HCT116 (cell line): ENCODE data around the gene MICALL2. TPM values are rescaled to one million over a fixed set of nuclear protein-coding genes. Genes with fewer than 3 reads are reported as not detected.

ENCODE experiments used
- ATAC-seq: fragments of 200-7000 bp; cut with Tn5 transposase; 2 replicates; pipeline ENCODE4 v1.9.1; 2020; ENCODE audit warnings: mild to moderate bottlenecking, moderate library complexity
- BruUV-seq: library from RNA; stranded (reverse); fragments of 400-500 nt; replicated peaks from 2 replicates; lab custom pipeline; 2021; lab: Mats Ljungman, UMichigan
- CTCF ChIA-PET: fragments of 300-600 bp; sonication (Branson Sonifier 250); formaldehyde crosslinking; loops from one replicate; lab custom pipeline; 2021; ENCODE audit warnings: antibody characterized with exemption; lab: Charles Lee
- POLR2A ChIA-PET: fragments of 300-600, 350-600 bp; sonication (Branson Sonifier 250); formaldehyde crosslinking; loops from one replicate; lab custom pipeline; 2021; ENCODE audit warnings: antibody characterized with exemption; lab: Charles Lee
- RAD21 ChIA-PET, 2 experiments: fragments of 300-600 bp; sonication (Branson Sonifier 250); formaldehyde crosslinking; loops; one replicate each; lab custom pipeline; 2023; ENCODE audit warnings: low total read pairs in 2 of 2; ENCODE audit not compliant: uncharacterized antibody in 2 of 2, unreplicated experiment in 2 of 2, low non-redundant PET in 1 of 2; lab: Charles Lee
- DNase-seq: peaks from one replicate; pipeline ENCODE4 v3.0.0-alpha.2; 2010; ENCODE audit warnings: low read depth, low spot score
- H2AFZ ChIP-seq: fragments of 200-600 bp; shearing (Covaris generic), sonication (generic); 2 replicates; pipeline ENCODE4 v1.6.1; 2017; ENCODE audit warnings: low read depth, mixed run types, mixed read lengths, antibody characterized with exemption, low read length; ENCODE audit not compliant: poor library complexity, severe bottlenecking
- H3K27ac ChIP-seq: 2 replicates; pipeline ENCODE4 v1.5.1; 2012; ENCODE audit warnings: low read depth, low read length
- H3K27me3 ChIP-seq: fragments of 200-600 bp; sonication (generic); 2 replicates; pipeline ENCODE4 v1.6.1; 2016; ENCODE audit warnings: mixed run types, low read length, mixed read lengths; ENCODE audit not compliant: insufficient read depth
- H3K36me3 ChIP-seq, 2 experiments: fragments of 200-500 bp in 1 of 2; fragments of 200-600 bp in 1 of 2; sonication (Bioruptor generic) in 1 of 2; sonication (generic) in 1 of 2; 2 replicates each; pipeline versions ENCODE4 v1.5.1 to v1.6.1; 2014 to 2016; ENCODE audit warnings: low read length in 2 of 2, inconsistent platforms in 1 of 2, mixed read lengths in 1 of 2, mixed run types in 1 of 2; ENCODE audit not compliant: insufficient read depth in 2 of 2, control insufficient read depth in 1 of 2
- H3K4me1 ChIP-seq, 2 experiments: fragments of 200-600 bp in 1 of 2; sonication (generic) in 1 of 2; 2 replicates each; pipeline versions ENCODE4 v1.5.1 to v1.6.1; 2012 to 2017; ENCODE audit warnings: low read length in 2 of 2, inconsistent platforms in 1 of 2, mild to moderate bottlenecking in 1 of 2, mixed read lengths in 1 of 2, mixed run types in 1 of 2, moderate library complexity in 1 of 2; ENCODE audit not compliant: insufficient read depth in 2 of 2, control insufficient read depth in 1 of 2
- H3K4me2 ChIP-seq: fragments of 200-600 bp; sonication (generic); 2 replicates; pipeline ENCODE4 v1.6.1; 2017; ENCODE audit warnings: mixed run types, low read length, mixed read lengths
- H3K4me3 ChIP-seq, 2 experiments: fragments of 200-600 bp in 1 of 2; sonication (generic) in 1 of 2; replicated peaks in 1 of 2; 2 replicates each; pipeline ENCODE4 v1.5.1; 2011 to 2016; ENCODE audit warnings: low read length in 2 of 2, control low read depth in 1 of 2, low read depth in 1 of 2, mild to moderate bottlenecking in 1 of 2, mixed read lengths in 1 of 2, mixed run types in 1 of 2
- H3K79me2 ChIP-seq: fragments of 200-600 bp; sonication (generic); 2 replicates; pipeline ENCODE4 v1.6.1; 2017; ENCODE audit warnings: mild to moderate bottlenecking, mixed run types, low read length, moderate library complexity, mixed read lengths; ENCODE audit not compliant: insufficient read depth
- H3K9ac ChIP-seq: fragments of 200-600 bp; sonication (generic); 2 replicates; pipeline ENCODE4 v1.6.1; 2016; ENCODE audit warnings: low read length, mixed read lengths
- H3K9me2 ChIP-seq: fragments of 200-600 bp; sonication (generic), shearing (Covaris generic); 2 replicates; pipeline ENCODE4 v1.6.1; 2017; ENCODE audit warnings: mixed run types, mild to moderate bottlenecking, moderate library complexity; ENCODE audit not compliant: insufficient read depth
- H3K9me3 ChIP-seq, 2 experiments: fragments of 200-500 bp in 1 of 2; fragments of 200-600 bp in 1 of 2; sonication (Bioruptor generic) in 1 of 2; sonication (generic) in 1 of 2; 2 replicates each; pipeline ENCODE4 v1.6.1; 2014 to 2017; ENCODE audit warnings: low read length in 2 of 2, mixed read lengths in 2 of 2, inconsistent platforms in 1 of 2, low read depth in 1 of 2, mild to moderate bottlenecking in 1 of 2, mixed run types in 1 of 2, moderate library complexity in 1 of 2; ENCODE audit not compliant: control insufficient read depth in 1 of 2, insufficient read depth in 1 of 2
- H4K20me1 ChIP-seq: fragments of 200-600 bp; sonication (generic), shearing (Covaris generic); 2 replicates; pipeline ENCODE4 v1.6.1; 2017; ENCODE audit warnings: mixed run types, mild to moderate bottlenecking, moderate library complexity; ENCODE audit not compliant: insufficient read depth
- CBX3 ChIP-seq: IDR thresholded peaks from 2 replicates; pipeline ENCODE4 v1.6.1; 2012; ENCODE audit warnings: low read depth
- CEBPB ChIP-seq: IDR thresholded peaks from 2 replicates; pipeline ENCODE4 v1.6.1; 2012; ENCODE audit warnings: low read depth
- ELF1 ChIP-seq: IDR thresholded peaks from 2 replicates; pipeline ENCODE4 v1.6.1; 2012; ENCODE audit warnings: low read depth, borderline replicate concordance
- EZH2 ChIP-seq: fragments of 200-600 bp; sonication (generic); IDR thresholded peaks from 2 replicates; pipeline ENCODE4 v1.6.1; 2017; ENCODE audit warnings: antibody characterized with exemption, mixed run types
- FOSL1 ChIP-seq: IDR thresholded peaks from 2 replicates; pipeline ENCODE4 v1.6.1; 2012; ENCODE audit warnings: low read depth
- MAX ChIP-seq: IDR thresholded peaks from 2 replicates; pipeline ENCODE4 v1.6.1; 2012
- POLR2AphosphoS5 ChIP-seq: IDR thresholded peaks from 2 replicates; pipeline ENCODE4 v1.6.1; 2011; ENCODE audit warnings: mild to moderate bottlenecking, low read depth, low read length, moderate library complexity
- SP1 ChIP-seq: IDR thresholded peaks from 2 replicates; pipeline ENCODE4 v1.6.1; 2012; ENCODE audit warnings: low read depth
- SRF ChIP-seq: IDR thresholded peaks from 2 replicates; pipeline ENCODE4 v1.6.1; 2012; ENCODE audit warnings: low read depth
- TCF7L2 ChIP-seq: IDR thresholded peaks from 2 replicates; pipeline ENCODE4 v1.7.0; 2011; ENCODE audit warnings: borderline replicate concordance, inconsistent platforms; ENCODE audit not compliant: insufficient read depth, insufficient read length; ENCODE audit errors: extremely low read depth
- YY1 ChIP-seq: IDR thresholded peaks from 2 replicates; pipeline ENCODE4 v1.6.1; 2011; ENCODE audit warnings: low read length, low read depth, moderate library complexity, mild to moderate bottlenecking; ENCODE audit not compliant: insufficient replicate concordance; ENCODE audit errors: extremely low read depth
- ZBTB33 ChIP-seq: IDR thresholded peaks from 2 replicates; pipeline ENCODE4 v1.6.1; 2011; ENCODE audit warnings: mild to moderate bottlenecking, low read length, moderate library complexity; ENCODE audit not compliant: insufficient replicate concordance; ENCODE audit errors: extremely low read depth
- ZFX ChIP-seq: fragments of 450-650 bp; IDR thresholded peaks from 2 replicates; pipeline ENCODE4 v1.6.1; 2017
- intact Hi-C: fragments of 100-400 bp; cut with micrococcal nuclease; formaldehyde crosslinking; loops from 2 replicates; pipeline ENCODE4 v1.10.0; 2022
- total RNA-seq: library from RNA; stranded (reverse); gene quantifications from one replicate; pipeline ENCODE4 v1.2.1, GENCODE V29; 2021; ENCODE audit not compliant: unreplicated experiment
- TF ChIP-seq, protein P1 (sequence below), 3 experiments: fragments of 200-600 bp in 1 of 3; sonication (generic) in 1 of 3; IDR thresholded peaks in 2 of 3; conservative IDR thresholded peaks in 1 of 3; 2 replicates each; pipeline ENCODE4 v1.5.1; 2012 to 2017; ENCODE audit warnings: low read depth in 2 of 3, low read length in 2 of 3, antibody characterized with exemption in 1 of 3, borderline replicate concordance in 1 of 3, control low read depth in 1 of 3, mild to moderate bottlenecking in 1 of 3, mixed read lengths in 1 of 3, mixed run types in 1 of 3, moderate library complexity in 1 of 3; ENCODE audit not compliant: insufficient read depth in 1 of 3
- TF ChIP-seq, protein P2 (sequence below): IDR thresholded peaks from 2 replicates; pipeline ENCODE4 v1.6.1; 2012; ENCODE audit warnings: low read depth

Gene MICALL2
- total RNA-seq, 1 experiment from 2014 or later = 60.7 TPM

DNA sequence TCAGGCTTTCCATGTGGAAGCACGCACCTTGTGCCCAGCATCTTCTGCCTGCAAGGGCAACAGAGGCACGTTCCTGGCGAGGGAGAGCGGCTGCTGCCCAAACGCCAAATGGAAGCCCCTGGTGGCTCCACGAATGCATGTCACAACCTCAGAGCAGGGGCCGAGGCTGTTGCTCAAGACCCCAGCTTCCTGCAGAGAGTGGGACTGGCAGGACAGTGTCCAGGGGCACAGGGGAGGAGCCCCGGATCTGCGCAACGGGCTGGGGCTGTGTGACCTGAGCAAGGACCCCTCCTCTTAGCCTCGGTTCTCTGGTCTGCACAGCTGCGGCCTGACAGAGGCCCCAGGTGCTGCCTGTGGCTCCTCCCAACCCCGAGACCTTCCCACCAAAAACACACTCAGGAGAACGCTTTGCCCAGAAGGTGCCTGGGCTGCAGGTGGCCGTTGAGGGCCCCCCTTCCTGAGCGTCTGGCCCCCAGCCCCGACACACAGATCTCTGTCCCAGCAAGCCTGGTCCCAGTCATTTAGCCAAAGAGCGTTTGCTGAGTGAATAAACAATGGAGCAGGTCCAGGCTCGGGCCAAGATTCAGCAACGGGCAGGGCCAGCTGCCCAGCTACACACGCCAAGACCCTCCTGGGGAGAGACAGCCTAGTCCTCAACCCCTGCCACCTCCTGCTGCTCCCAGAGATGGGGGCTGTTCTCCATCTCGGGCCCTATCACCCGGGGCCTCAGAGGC, 1.2 kb downstream of the MICALL2 start:
- intact Hi-C loops = no loop called here
- H3K4me1 ChIP-seq = peaks cover 60 to 76% of the 10 kb centered on the region in 2 experiments
- H3K9ac ChIP-seq = peak overlapping the region; percentile 91
- TSS peak; percentile 66 for BruUV-seq
- H3K27ac ChIP-seq = peak overlapping the region; percentile 84
- H3K4me3 ChIP-seq = peak overlapping the region; percentile 89
- ChIA-PET POLR2A (interaction anchor here (0.7 kb wide), 1 partner anchor 511 kb away, joined by 3 read pairs; no protein-coding TSS in a partner anchor), RAD21 (no interaction called here), CTCF (no interaction called here)
- DNase-seq = no peak
- H3K9me3 ChIP-seq = no peaks in the 10 kb centered on the region
- H4K20me1 ChIP-seq = no peaks in the 10 kb centered on the region
- peaks cover 60% of the 10 kb centered on the region for H3K79me2 ChIP-seq
- peak overlapping the region; percentile 95 for H3K4me2 ChIP-seq
- H3K9me2 ChIP-seq = no peaks in the 10 kb centered on the region
- no peaks in the 10 kb centered on the region for H3K27me3 ChIP-seq
- H2AFZ ChIP-seq = no peak overlapping the region
- ATAC-seq = no peak
- TF ChIP-seq FOSL1 (no peak), CBX3 (no peak), ELF1 (no peak), MAX (no peak), YY1 (no peak), TCF7L2 (no peak), ZBTB33 (no peak), ZFX (no peak), SRF (no peak), SP1 (no peak), CEBPB (no peak), EZH2 (no peak), POLR2AphosphoS5 (no peak)
- TF ChIP-seq, protein P1, sequence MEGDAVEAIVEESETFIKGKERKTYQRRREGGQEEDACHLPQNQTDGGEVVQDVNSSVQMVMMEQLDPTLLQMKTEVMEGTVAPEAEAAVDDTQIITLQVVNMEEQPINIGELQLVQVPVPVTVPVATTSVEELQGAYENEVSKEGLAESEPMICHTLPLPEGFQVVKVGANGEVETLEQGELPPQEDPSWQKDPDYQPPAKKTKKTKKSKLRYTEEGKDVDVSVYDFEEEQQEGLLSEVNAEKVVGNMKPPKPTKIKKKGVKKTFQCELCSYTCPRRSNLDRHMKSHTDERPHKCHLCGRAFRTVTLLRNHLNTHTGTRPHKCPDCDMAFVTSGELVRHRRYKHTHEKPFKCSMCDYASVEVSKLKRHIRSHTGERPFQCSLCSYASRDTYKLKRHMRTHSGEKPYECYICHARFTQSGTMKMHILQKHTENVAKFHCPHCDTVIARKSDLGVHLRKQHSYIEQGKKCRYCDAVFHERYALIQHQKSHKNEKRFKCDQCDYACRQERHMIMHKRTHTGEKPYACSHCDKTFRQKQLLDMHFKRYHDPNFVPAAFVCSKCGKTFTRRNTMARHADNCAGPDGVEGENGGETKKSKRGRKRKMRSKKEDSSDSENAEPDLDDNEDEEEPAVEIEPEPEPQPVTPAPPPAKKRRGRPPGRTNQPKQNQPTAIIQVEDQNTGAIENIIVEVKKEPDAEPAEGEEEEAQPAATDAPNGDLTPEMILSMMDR (IDR thresholded peaks at IDR 0.05 in 2 of 3, conservative IDR thresholded peaks at IDR 0.05 in 1 of 3; ENCODE audit: borderline replicate concordance in 1 of 3, insufficient read depth in 1 of 3, low read depth in 2 of 3, low read length in 2 of 3) = no peak
- TF ChIP-seq, protein P2, sequence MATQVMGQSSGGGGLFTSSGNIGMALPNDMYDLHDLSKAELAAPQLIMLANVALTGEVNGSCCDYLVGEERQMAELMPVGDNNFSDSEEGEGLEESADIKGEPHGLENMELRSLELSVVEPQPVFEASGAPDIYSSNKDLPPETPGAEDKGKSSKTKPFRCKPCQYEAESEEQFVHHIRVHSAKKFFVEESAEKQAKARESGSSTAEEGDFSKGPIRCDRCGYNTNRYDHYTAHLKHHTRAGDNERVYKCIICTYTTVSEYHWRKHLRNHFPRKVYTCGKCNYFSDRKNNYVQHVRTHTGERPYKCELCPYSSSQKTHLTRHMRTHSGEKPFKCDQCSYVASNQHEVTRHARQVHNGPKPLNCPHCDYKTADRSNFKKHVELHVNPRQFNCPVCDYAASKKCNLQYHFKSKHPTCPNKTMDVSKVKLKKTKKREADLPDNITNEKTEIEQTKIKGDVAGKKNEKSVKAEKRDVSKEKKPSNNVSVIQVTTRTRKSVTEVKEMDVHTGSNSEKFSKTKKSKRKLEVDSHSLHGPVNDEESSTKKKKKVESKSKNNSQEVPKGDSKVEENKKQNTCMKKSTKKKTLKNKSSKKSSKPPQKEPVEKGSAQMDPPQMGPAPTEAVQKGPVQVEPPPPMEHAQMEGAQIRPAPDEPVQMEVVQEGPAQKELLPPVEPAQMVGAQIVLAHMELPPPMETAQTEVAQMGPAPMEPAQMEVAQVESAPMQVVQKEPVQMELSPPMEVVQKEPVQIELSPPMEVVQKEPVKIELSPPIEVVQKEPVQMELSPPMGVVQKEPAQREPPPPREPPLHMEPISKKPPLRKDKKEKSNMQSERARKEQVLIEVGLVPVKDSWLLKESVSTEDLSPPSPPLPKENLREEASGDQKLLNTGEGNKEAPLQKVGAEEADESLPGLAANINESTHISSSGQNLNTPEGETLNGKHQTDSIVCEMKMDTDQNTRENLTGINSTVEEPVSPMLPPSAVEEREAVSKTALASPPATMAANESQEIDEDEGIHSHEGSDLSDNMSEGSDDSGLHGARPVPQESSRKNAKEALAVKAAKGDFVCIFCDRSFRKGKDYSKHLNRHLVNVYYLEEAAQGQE = no peak
- H3K36me3 ChIP-seq = no peaks in the 10 kb centered on the region; a peak in 1 of 4 replicates
